Vagina (tissue), 2 donors: ENCODE results near the gene ASH1L.

Experiments used
- POLR2A ChIP-seq, 2 donors: fragments of 450-650 bp; IDR thresholded peaks; one replicate each; pipeline ENCODE4 v1.6.1; 2017; ENCODE audit warnings: antibody characterized with exemption in 2 of 2, mild to moderate bottlenecking in 2 of 2, moderate library complexity in 2 of 2
- POLR2AphosphoS5 ChIP-seq, 2 donors: sonication (generic); formaldehyde crosslinking; IDR thresholded peaks; one replicate each; pipeline ENCODE4 v1.9.0; 2017; ENCODE audit warnings: antibody characterized with exemption in 2 of 2, mild to moderate bottlenecking in 2 of 2, low read depth in 1 of 2; ENCODE audit not compliant: insufficient read depth in 1 of 2
- TF ChIP-seq, protein P1 (sequence below), 3 experiments: fragments of 450-650 bp in 2 of 3; fragments of 200-600 bp in 1 of 3; sonication (generic) in 1 of 3; IDR thresholded peaks; one replicate each; pipeline ENCODE4 v1.5.1; 2017 to 2019; ENCODE audit warnings: antibody characterized with exemption in 3 of 3, mild to moderate bottlenecking in 2 of 3, moderate library complexity in 2 of 3

GRCh38 chr1:155326631-155327037, 236.0 kb downstream of the ASH1L start:
- TF ChIP-seq, protein P1, sequence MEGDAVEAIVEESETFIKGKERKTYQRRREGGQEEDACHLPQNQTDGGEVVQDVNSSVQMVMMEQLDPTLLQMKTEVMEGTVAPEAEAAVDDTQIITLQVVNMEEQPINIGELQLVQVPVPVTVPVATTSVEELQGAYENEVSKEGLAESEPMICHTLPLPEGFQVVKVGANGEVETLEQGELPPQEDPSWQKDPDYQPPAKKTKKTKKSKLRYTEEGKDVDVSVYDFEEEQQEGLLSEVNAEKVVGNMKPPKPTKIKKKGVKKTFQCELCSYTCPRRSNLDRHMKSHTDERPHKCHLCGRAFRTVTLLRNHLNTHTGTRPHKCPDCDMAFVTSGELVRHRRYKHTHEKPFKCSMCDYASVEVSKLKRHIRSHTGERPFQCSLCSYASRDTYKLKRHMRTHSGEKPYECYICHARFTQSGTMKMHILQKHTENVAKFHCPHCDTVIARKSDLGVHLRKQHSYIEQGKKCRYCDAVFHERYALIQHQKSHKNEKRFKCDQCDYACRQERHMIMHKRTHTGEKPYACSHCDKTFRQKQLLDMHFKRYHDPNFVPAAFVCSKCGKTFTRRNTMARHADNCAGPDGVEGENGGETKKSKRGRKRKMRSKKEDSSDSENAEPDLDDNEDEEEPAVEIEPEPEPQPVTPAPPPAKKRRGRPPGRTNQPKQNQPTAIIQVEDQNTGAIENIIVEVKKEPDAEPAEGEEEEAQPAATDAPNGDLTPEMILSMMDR (IDR thresholded peaks at IDR 0.05) = no peak
- TF ChIP-seq POLR2A (IDR thresholded peaks at IDR 0.05) = no peak
- no peak for TF ChIP-seq POLR2AphosphoS5 (IDR thresholded peaks at IDR 0.05; ENCODE audit: insufficient read depth in 1 of 2, low read depth in 1 of 2)
